CD4-positive, alpha-beta T cell treated with Interleukin-6 for 4 hours (primary cell): ENCODE data around the gene ST6GALNAC4.

ENCODE experiments used
- DNase-seq: peaks from one replicate; pipeline ENCODE4 v3.0.0-alpha.2; 2020; ENCODE audit warnings: mixed read lengths

The ST6GALNAC4 gene

GRCh38 chr9:127946728-127947127 is 29.9 kb upstream of the ST6GALNAC4 start:
- DNase-seq, result no peak

- no peak for DNase-seq
Measured at GRCh38 chr9:127945942-127946341, 29.1 kb upstream of the ST6GALNAC4 start.

DNA sequence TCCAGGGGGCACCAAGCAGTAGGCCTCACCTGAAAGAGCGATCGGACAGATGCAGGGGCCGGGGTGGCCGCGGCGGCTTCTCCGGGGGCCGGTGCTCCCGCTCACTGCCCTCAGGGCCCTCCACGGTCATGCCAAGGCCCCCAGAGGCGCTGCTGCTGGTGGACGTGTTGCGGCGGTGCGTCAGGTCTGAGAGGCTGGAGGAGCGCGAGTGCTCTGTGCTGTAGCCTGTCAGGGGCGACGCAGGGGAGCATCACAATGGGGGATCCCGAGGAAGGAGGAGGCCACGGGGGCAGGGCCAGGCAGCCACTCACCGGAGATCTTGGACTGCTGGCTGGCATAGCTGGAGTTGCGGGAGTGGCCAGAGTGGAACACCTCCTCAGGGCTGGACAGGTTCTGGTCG is 28.5 kb upstream of the ST6GALNAC4 start:
- no peak for DNase-seq

- DNase-seq, result no peak
Measured at GRCh38 chr9:127944586-127945218, 27.9 kb upstream of the ST6GALNAC4 start.

- peak; percentile 82 for DNase-seq
Measured at GRCh38 chr9:127943731-127944144, 26.9 kb upstream of the ST6GALNAC4 start.

- no peak for DNase-seq
Measured at GRCh38 chr9:127943011-127943662, 26.3 kb upstream of the ST6GALNAC4 start.

DNA sequence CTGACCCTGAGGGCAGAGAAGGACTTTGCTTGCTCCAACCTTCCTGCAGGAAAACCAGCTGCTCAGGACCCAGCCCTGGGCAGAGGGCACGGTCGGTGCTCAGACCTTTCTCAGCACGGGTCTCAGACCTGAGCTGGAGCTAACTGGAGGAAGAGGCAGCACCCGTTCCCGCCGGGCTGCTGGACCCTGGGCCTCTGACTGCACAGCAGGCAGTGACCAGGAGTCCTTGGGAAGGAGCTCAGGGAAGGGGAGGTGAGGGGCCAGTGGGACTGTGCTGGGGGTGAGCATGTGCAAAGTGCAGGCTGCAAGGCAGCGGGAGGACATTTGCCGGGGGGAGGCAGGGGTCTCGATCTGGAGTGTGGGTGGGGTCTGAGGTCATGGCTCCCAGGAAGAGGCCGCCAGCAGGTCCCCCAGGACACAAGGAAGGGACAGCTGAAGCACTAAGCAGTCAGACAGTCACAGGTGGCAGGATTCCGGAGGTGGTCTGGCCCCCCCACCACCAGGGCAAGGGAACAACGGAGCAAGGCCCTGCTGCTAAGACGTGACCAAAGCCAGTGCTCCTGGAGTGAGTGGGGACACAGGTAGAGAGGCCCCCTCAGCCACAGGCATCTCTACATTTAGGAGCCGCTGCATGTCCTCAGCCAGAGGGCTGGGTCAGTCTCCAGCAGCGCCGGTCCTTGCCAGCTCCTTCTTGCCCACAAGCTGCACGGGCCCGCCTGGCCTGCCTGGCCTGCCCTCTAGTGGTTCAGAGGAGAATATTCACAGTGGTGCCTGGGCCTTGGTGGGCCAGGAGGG is 25.6 kb upstream of the ST6GALNAC4 start:
- DNase-seq, result peak; percentile 60

DNA sequence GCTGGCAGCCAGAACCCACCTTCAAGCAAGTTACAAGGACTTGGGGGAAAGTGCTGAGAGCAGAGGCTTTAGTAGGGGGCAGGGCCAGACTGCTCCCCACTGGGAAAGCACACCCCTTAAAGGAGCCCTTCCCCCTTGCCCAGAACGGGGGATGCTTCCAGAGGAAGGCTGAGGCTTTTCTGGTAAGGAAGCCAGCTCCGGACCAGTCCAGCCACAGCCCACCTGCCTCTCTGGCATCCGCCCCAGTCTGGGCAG is 25.0 kb upstream of the ST6GALNAC4 start:
- DNase-seq, result no peak

DNA sequence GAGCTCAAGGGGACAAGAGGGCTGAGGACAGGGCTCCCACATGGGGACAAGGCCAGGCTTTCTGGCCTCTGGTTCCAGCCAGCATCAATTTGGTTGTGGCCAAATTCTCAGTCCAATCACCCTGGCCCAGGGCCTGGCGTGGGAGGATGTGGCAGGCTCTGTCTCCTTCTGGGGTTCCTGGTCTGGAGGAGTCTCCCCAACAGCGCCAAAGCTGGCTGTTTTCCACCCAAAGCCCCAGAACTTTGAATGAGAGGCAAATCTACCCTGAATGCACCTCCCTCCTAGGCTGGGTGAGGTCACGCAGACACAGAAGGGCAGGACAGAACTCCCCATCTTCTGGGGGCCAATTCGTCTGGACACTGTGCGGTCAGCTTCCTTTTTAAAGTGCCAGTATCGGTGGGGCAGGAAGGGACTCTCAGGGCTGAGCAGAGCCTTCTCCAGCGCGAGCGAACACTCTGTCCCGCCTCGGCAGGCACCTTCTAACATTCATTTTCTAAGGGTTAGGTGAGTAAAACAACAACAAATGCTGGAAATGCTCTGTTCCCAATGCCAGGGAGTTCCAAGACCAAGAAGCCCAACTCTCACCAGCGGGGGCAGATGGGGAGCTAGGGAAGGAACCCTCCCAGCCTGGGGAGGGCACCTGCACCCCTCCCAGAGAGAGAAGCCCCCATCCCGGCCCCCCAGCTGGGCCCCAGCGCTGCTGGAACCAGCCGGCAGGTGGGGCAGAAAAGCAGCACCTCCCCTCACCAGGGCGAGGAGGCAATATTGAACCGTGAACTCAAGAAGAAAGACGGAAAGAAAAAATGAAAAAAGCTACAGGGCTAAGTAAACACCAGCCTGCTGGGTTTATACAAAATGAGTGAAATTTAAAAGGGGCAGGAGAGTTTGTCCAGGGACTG is 24.5 kb upstream of the ST6GALNAC4 start:
- DNase-seq, result no peak

GRCh38 chr9:127940593-127940992 is 23.8 kb upstream of the ST6GALNAC4 start:
- no peak for DNase-seq

- DNase-seq, result peak; percentile 45
Measured at GRCh38 chr9:127938298-127938690, 21.5 kb upstream of the ST6GALNAC4 start.

DNA sequence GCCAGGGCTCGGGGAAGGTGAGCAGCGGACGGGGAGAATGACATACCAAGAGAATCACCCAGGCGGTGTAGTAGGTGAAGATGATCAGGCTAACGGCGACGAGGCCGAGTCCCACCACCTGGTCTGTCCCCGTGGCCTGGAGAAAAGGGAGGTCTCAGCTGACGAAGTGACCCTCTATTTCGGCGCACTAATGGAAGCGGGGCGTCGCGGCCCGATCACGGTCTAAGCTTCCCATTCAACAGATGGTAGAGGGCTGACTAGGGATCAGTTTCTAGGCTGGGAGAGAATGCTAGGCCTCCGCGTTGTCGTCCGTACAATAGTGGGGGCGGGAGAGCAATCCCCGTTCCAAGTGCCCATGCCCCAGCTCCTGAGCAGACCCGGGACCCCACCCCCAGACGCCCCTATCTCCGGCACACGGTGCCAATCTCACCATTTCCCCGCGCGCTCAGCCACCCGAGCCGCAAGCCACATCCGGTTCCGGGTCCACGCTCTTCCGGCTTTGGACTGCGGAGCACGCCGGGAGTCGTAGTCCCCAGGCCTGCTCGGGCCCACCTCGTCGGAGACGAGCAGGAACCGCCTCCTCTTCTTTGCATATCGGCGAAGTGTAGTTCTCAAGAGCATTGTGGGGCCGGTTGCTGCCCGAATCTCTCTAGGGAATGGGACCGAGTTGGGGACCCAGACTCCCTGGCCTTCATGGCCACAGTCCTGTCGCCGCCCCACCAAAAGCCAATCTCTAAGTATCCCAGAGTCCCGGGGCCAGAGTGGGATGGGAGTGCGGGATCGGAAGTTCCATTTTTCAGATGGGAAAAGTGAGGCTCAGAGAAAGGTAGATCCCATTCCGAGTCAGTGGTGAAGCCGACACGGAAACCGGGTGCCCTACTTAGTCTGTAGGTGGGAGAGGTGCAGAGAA is 20.8 kb upstream of the ST6GALNAC4 start, which contains the start of gene DPM2:
Gene DPM2, minus strand, starts transcription at position 467 of the 910 bp plus-strand sequence. Its CDS starts 34 bp downstream, at position 433.
- DNase-seq, result peak; percentile 90

GRCh38 chr9:127937056-127937387 is 20.2 kb upstream of the ST6GALNAC4 start:
- DNase-seq, result no peak

DNA sequence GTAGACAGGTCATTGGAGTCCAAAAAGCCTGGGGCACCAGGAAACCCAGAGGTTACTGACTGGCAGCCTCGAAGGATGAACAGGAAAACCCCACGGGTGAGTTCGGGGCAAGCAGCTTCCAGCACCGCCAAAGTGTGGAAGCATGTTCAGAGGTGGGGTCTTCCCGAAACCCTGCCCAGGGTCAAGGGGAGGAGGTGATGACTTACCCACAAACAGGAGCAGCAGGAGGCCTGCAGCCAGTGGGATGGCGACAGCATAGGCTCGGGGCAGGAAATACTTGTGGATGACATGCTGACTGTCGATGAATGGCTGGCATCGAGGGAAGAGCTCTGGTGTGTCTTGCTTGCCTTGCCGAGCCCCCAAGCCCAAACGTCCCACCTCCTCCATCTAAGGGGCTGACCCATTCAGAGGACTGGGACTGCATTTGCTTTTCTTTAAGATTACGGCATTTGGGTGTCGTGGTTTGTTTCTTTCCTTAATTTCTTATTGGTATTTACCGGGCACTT is 19.6 kb upstream of the ST6GALNAC4 start:
- DNase-seq, result no peak

- no peak for DNase-seq
Measured at GRCh38 chr9:127935765-127936221, 19.0 kb upstream of the ST6GALNAC4 start.

- no peak for DNase-seq
Measured at GRCh38 chr9:127934986-127935385, 18.1 kb upstream of the ST6GALNAC4 start.

GRCh38 chr9:127934248-127934647 is 17.4 kb upstream of the ST6GALNAC4 start:
- no peak for DNase-seq

- no peak for DNase-seq
Measured at GRCh38 chr9:127931092-127931881, 14.4 kb upstream of the ST6GALNAC4 start.

DNA sequence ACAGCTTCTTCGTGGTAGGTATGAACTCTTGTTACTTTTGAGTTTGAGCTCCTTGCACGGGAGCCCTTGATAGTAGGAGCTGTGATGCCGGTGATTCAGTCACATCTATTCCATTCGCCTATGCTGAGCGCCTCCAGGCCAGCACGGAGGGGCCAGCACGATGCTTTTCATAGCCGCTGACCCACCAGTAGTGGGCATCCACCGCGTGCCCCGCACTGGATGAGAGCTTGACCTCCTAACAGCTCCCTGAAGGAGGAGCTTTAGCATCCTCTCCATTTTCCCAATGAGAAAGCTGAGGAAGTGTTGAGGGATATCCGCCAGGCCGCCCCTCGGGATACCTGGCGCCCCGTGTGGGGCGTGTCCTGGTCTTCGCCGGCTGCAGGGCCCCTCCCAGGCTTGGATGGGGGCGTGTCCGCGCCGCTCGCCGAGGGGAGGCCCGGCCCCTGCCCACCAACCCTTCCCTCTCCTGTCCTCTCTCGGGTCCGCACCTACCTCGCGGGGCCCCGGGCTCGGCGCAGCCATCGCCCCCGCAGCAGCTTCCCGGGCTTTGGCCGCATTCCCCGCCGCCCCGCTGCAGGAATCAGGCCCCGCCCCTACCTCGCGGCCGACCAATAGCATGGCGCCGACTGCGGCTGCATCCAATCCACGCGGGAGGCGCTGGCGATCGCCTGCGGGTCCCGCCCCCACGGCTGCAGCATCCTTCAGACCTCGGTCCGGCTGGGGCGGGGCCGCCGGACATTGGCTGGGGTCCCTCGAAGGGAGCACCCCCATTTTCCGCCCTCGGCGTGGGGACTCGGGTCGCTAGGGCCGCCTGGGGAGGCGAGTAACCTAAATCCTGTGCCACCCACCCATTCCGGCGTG is 13.6 kb upstream of the ST6GALNAC4 start, which contains the start of gene PIP5KL1:
Gene PIP5KL1, minus strand, starts transcription at position 547 of the 861 bp plus-strand sequence. Its CDS starts 25 bp downstream, at position 522.
- DNase-seq, result peak; percentile 73

GRCh38 chr9:127929625-127929979 is 12.8 kb upstream of the ST6GALNAC4 start:
- DNase-seq, result no peak
